Neuronal stem cell (in vitro differentiated cells): ENCODE measurements around the gene CDH13.

Experiments
- DNase-seq: peaks from one replicate; pipeline ENCODE4 v3.0.0-alpha.2; 2013; ENCODE audit warnings: low spot score
- H2AFZ ChIP-seq: one replicate; pipeline ENCODE4 v1.6.1; 2013; ENCODE audit warnings: mild to moderate bottlenecking, low read length, inconsistent platforms
- H2AK5ac ChIP-seq: 2 replicates; pipeline ENCODE4 v1.6.1; 2013; ENCODE audit warnings: low read depth, mild to moderate bottlenecking, inconsistent platforms, low read length, moderate library complexity, mixed read lengths
- H2BK120ac ChIP-seq: 2 replicates; pipeline ENCODE4 v1.6.1; 2013; ENCODE audit warnings: low read depth, mild to moderate bottlenecking, inconsistent platforms, low read length, moderate library complexity, mixed read lengths
- H2BK12ac ChIP-seq: one replicate; pipeline ENCODE4 v1.6.1; 2013; ENCODE audit warnings: low read length, inconsistent platforms
- H2BK15ac ChIP-seq: 2 replicates; pipeline ENCODE4 v1.6.1; 2013; ENCODE audit warnings: mild to moderate bottlenecking, low read length, inconsistent platforms, mixed read lengths
- H2BK5ac ChIP-seq: one replicate; pipeline ENCODE4 v1.6.1; 2013; ENCODE audit warnings: inconsistent platforms, mild to moderate bottlenecking, low read length, moderate library complexity
- H3K14ac ChIP-seq: one replicate; pipeline ENCODE4 v1.6.1; 2013; ENCODE audit warnings: low read length, inconsistent platforms
- H3K18ac ChIP-seq: 2 replicates; pipeline ENCODE4 v1.6.1; 2013; ENCODE audit warnings: low read length, inconsistent platforms
- H3K23ac ChIP-seq: 2 replicates; pipeline ENCODE4 v1.6.1; 2013; ENCODE audit warnings: low read depth, mild to moderate bottlenecking, mixed read lengths, low read length, inconsistent platforms; ENCODE audit not compliant: poor library complexity
- H3K27ac ChIP-seq: replicated peaks from 3 replicates; pipeline ENCODE4 v1.5.1; 2013; ENCODE audit warnings: low read length, inconsistent platforms
- H3K27me3 ChIP-seq, 3 experiments: 2 replicates each; pipeline ENCODE4 v1.6.1; 2013; ENCODE audit warnings: low read length in 3 of 3, mild to moderate bottlenecking in 2 of 3, inconsistent platforms in 1 of 3, low read depth in 1 of 3, mixed read lengths in 1 of 3, moderate library complexity in 1 of 3; ENCODE audit not compliant: control insufficient read depth in 3 of 3, insufficient read depth in 3 of 3
- H3K36me3 ChIP-seq, 2 donors: replicated peaks in 1 of 2; 2 replicates each; pipeline ENCODE4 v1.6.1; 2013; ENCODE audit warnings: low read length in 2 of 2; ENCODE audit not compliant: control insufficient read depth in 2 of 2, insufficient read depth in 2 of 2
- H3K4ac ChIP-seq: 2 replicates; pipeline ENCODE4 v1.6.1; 2013; ENCODE audit warnings: inconsistent platforms, mild to moderate bottlenecking, low read length, moderate library complexity
- H3K4me1 ChIP-seq, 2 donors: 1 replicate in 1 of 2; 2 replicates in 1 of 2; pipeline ENCODE4 v1.6.1; 2013; ENCODE audit warnings: low read length in 2 of 2, low read depth in 1 of 2; ENCODE audit not compliant: control insufficient read depth in 2 of 2, insufficient read depth in 1 of 2
- H3K4me2 ChIP-seq: one replicate; pipeline ENCODE4 v1.6.1; 2013; ENCODE audit warnings: mild to moderate bottlenecking, low read length, inconsistent platforms; ENCODE audit not compliant: insufficient read depth, poor library complexity, severe bottlenecking
- H3K4me3 ChIP-seq, 2 donors: 2 replicates each; pipeline ENCODE4 v1.5.1; 2013; ENCODE audit warnings: low read length in 2 of 2, mild to moderate bottlenecking in 2 of 2, inconsistent platforms in 1 of 2, moderate library complexity in 1 of 2
- H3K79me1 ChIP-seq: one replicate; pipeline ENCODE4 v1.6.1; 2013; ENCODE audit warnings: low read depth, mild to moderate bottlenecking, inconsistent platforms, low read length, moderate library complexity
- H3K9ac ChIP-seq: one replicate; pipeline ENCODE4 v1.6.1; 2013; ENCODE audit warnings: mild to moderate bottlenecking, low read depth, low read length, inconsistent platforms; ENCODE audit not compliant: poor library complexity
- H3K9me3 ChIP-seq, 2 donors: replicated peaks in 1 of 2; 2 replicates each; pipeline versions ENCODE3 to v1.6.1; 2013; ENCODE audit warnings: low read length in 2 of 2, mild to moderate bottlenecking in 2 of 2, inconsistent platforms in 1 of 2, low read depth in 1 of 2, mixed read lengths in 1 of 2, moderate library complexity in 1 of 2; ENCODE audit not compliant: control insufficient read depth in 2 of 2, insufficient read depth in 1 of 2
- H4K8ac ChIP-seq: one replicate; pipeline ENCODE4 v1.6.1; 2013; ENCODE audit warnings: low read depth, mild to moderate bottlenecking, inconsistent platforms, low read length, moderate library complexity
- H4K91ac ChIP-seq: one replicate; pipeline ENCODE4 v1.6.1; 2013; ENCODE audit warnings: low read length, low read depth, mild to moderate bottlenecking, inconsistent platforms; ENCODE audit not compliant: poor library complexity
- WGBS, 2 donors: extraction: QIAGEN DNeasy Blood & Tissue Kit; methylation state at CpG; one replicate each; pipeline ENCODE4 v1.1.7; 2013; ENCODE audit warnings: missing lambda C conversion rate in 2 of 2, mixed read lengths in 1 of 2; ENCODE audit not compliant: insufficient read length in 2 of 2, insufficient replicate concordance in 1 of 2; ENCODE audit errors: extremely low coverage in 2 of 2; 5-methylcytosine and 5-hydroxymethylcytosine counted together

The CDH13 gene

DNA sequence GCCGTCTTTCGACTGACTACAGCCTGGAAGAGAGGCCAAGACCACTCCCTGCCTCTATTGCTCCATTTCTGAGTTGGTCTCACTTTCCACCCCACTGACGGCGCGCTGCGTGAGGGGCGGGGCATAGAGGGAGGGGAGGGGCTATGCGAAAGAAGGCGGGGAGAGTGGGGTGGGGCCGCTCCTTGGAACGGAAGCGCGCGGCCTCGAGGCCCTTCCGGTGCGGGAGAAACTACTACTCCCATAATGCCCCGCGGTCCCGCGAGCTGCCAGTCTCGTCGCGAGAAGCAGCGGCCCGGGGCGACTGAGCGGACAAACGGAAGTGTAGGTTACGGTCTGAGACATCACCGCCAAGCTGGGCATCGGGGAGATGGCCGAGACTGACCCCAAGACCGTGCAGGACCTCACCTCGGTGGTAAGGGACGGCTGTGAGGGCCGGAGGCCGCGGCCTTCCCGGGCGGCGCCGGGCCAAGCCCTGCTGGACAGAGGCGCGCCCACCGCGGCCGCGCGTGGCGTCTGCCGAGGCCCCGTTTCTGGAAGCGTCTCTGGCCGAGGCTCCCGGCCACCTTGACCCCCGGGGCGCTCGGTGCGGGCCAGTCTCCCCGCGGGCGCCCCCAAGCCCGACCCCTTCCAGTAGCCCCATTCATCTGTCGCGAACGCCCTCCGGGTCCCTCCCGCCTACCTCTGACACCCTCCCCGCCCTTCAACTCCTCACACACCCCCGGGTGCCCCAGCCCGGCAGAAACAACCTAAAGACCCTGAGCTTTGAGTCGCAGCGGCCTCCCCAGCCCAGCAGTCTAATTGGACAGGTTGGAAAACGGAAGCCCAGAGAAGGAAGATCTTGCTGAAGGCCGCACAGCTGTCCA is 1181.2 kb downstream of the CDH13 start, which contains the start of gene HSBP1:
Gene HSBP1 (plus strand): TSS at position 269 of the 863 bp plus-strand sequence. CDS start 99 bp downstream, at position 368.
- H3K27me3 ChIP-seq, result no peaks in the 10 kb centered on the region
- H3K23ac ChIP-seq, result peak within 1 kb of the TSS; percentile 26
- H3K4me1 ChIP-seq, result peaks cover 4 to 13% of the 10 kb centered on the region in 2 donors
- peak within 1 kb of the TSS; percentile 84 for H3K4me2 ChIP-seq
- H3K14ac ChIP-seq, result peak within 1 kb of the TSS; percentile 85
- H3K9ac ChIP-seq, result peak within 1 kb of the TSS; percentile 91
- H3K4me3 ChIP-seq, result peak within 1 kb of the TSS; percentile 96 to 100
- H2BK5ac ChIP-seq, result no peak within 1 kb of the TSS
- H3K9me3 ChIP-seq, result no peaks in the 10 kb centered on the region
- peaks cover 3 to 41% of the 10 kb centered on the region in 2 donors for H3K36me3 ChIP-seq
- peak within 1 kb of the TSS; percentile 53 for H3K27ac ChIP-seq
- no peak within 1 kb of the TSS for H2BK120ac ChIP-seq
- H2AFZ ChIP-seq, result peak within 1 kb of the TSS; percentile 96
- no peak within 1 kb of the TSS for H2BK15ac ChIP-seq
- H2BK12ac ChIP-seq, result no peak within 1 kb of the TSS
- H3K79me1 ChIP-seq, result peaks cover 3% of the 10 kb centered on the region
- H4K91ac ChIP-seq, result no peak within 1 kb of the TSS
- DNase-seq, result peak; percentile 86
- peak within 1 kb of the TSS; percentile 4 for H3K4ac ChIP-seq
- WGBS, 2 donors, result no CpG with 5 or more reads among the region's 76 CpGs
- peak within 1 kb of the TSS; percentile 44 for H4K8ac ChIP-seq
- H2AK5ac ChIP-seq, result peak within 1 kb of the TSS; percentile 90
- peak within 1 kb of the TSS; percentile 97 for H3K18ac ChIP-seq

- no peak overlapping the region for H3K18ac ChIP-seq
- H3K4me1 ChIP-seq, result peaks cover 10 to 13% of the 10 kb centered on the region in 2 donors
- no peak overlapping the region for H2AK5ac ChIP-seq
- H2AFZ ChIP-seq, result peak overlapping the region; percentile 96
- H3K9ac ChIP-seq, result peak overlapping the region; percentile 91
- H3K9me3 ChIP-seq, result no peaks in the 10 kb centered on the region
- no peak for DNase-seq
- no peak overlapping the region for H2BK120ac ChIP-seq
- H3K36me3 ChIP-seq, result peaks cover 3 to 44% of the 10 kb centered on the region in 2 donors
- no peak overlapping the region for H4K8ac ChIP-seq
- H3K27me3 ChIP-seq, result no peaks in the 10 kb centered on the region
- H3K14ac ChIP-seq, result no peak overlapping the region
- no peak overlapping the region for H3K23ac ChIP-seq
- H3K4ac ChIP-seq, result no peak overlapping the region
- H2BK12ac ChIP-seq, result no peak overlapping the region
- no CpG with 5 or more reads among the region's 11 CpGs for WGBS, 2 donors
- peaks cover 3% of the 10 kb centered on the region for H3K79me1 ChIP-seq
- H3K27ac ChIP-seq, result no peak overlapping the region
- no peak overlapping the region for H4K91ac ChIP-seq
- no peak overlapping the region for H2BK15ac ChIP-seq
- H3K4me2 ChIP-seq, result peak overlapping the region; percentile 84
- peak overlapping the region; percentile 96 to 100 for H3K4me3 ChIP-seq
- no peak overlapping the region for H2BK5ac ChIP-seq
Measured at GRCh38 chr16:83808573-83809014, 1181.8 kb downstream of the CDH13 start.

DNA sequence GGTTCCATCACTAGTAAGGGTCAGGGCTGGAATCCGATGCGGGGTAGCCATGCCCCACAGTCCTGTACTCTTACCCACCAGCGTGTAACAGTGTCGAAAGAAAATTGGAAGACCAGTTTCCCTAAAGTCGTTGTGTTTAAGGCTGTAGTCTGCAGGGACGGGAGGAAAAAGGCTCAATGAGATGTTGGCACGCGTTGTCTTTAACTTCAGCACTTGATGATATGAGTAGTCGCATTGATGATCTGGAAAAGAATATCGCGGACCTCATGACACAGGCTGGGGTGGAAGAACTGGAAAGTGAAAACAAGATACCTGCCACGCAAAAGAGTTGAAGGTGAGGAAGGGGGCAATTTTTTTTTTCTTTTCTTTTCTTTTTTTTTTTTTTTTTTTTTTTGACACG is 1182.3 kb downstream of the CDH13 start:
- WGBS, 2 donors, result no CpG with 5 or more reads among the region's 13 CpGs
- Histone ChIP-seq H2AK5ac (no peak overlapping the region), H2BK5ac (no peak overlapping the region), H3K9ac (no peak overlapping the region), H2BK15ac (no peak overlapping the region), H4K8ac (no peak overlapping the region), H3K79me1 (peaks cover 3% of the 10 kb centered on the region), H3K27me3 (no peaks in the 10 kb centered on the region), H2BK12ac (no peak overlapping the region), H3K4me3 (peak overlapping the region in 1 of 2 donors; percentile 96), H2BK120ac (no peak overlapping the region), H3K4me2 (peak overlapping the region; percentile 84), H2AFZ (no peak overlapping the region), H4K91ac (no peak overlapping the region), H3K18ac (no peak overlapping the region), H3K23ac (no peak overlapping the region), H3K9me3 (no peaks in the 10 kb centered on the region), H3K4ac (no peak overlapping the region), H3K14ac (no peak overlapping the region), H3K4me1 (peaks cover 11 to 15% of the 10 kb centered on the region in 2 donors), H3K27ac (no peak overlapping the region), H3K36me3 (peaks cover 3 to 44% of the 10 kb centered on the region in 2 donors)
- no peak for DNase-seq

DNA sequence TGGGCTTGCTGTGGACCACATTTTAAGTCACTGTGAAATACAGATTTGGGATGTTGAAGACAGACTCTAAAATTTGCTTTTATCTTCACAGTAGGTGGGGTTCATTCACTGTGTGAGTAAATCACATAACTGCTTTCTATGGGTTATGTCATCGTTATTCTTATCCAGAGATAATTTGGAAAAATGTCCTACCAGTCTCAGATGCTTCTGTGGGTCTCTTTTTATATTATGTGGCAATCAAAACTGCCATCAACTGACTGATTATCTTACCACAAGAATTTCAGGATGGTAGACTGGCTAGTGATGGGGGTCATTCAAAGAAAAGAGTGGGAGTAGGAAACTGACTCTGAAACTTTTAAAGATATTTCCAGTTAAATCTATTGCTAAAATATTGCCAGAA is 1184.1 kb downstream of the CDH13 start:
- H3K9me3 ChIP-seq, result no peaks in the 10 kb centered on the region
- DNase-seq, result no peak
- no peak overlapping the region for H2BK15ac ChIP-seq
- no peak overlapping the region for H4K8ac ChIP-seq
- no peak overlapping the region for H4K91ac ChIP-seq
- no peak overlapping the region for H3K14ac ChIP-seq
- H3K4me3 ChIP-seq, result no peak overlapping the region
- no peak overlapping the region for H2BK5ac ChIP-seq
- peaks cover 3 to 44% of the 10 kb centered on the region in 2 donors for H3K36me3 ChIP-seq
- H3K27ac ChIP-seq, result no peak overlapping the region
- no peak overlapping the region for H2AK5ac ChIP-seq
- no CpG with 5 or more reads among the region's 1 CpG for WGBS, 2 donors
- no peak overlapping the region for H2BK120ac ChIP-seq
- H3K4ac ChIP-seq, result no peak overlapping the region
- H2BK12ac ChIP-seq, result no peak overlapping the region
- H3K23ac ChIP-seq, result no peak overlapping the region
- no peak overlapping the region for H3K18ac ChIP-seq
- H2AFZ ChIP-seq, result no peak overlapping the region
- H3K4me2 ChIP-seq, result no peak overlapping the region
- peaks cover 3% of the 10 kb centered on the region for H3K79me1 ChIP-seq
- H3K9ac ChIP-seq, result no peak overlapping the region
- H3K27me3 ChIP-seq, result no peaks in the 10 kb centered on the region
- H3K4me1 ChIP-seq, result peaks cover 13 to 22% of the 10 kb centered on the region in 2 donors
